ENCODE results near the gene MYPN.

MYPN gene

GRCh38 chr10:68223535-68224165 lies 114.4 kb downstream of the MYPN start:
- no peak for TF ChIP-seq CTCF (IDR thresholded peaks at IDR 0.05)
- no peak for DNase-seq (ENCODE audit: low spot score)
- Histone ChIP-seq H3K4me3 (no peak overlapping the region), H3K27ac (no peak overlapping the region)

GRCh38 chr10:68224810-68225209 lies 115.5 kb downstream of the MYPN start:
- DNase-seq (ENCODE audit: low spot score), result no peak
- H3K27ac ChIP-seq, result no peak overlapping the region
- no peak for TF ChIP-seq CTCF (IDR thresholded peaks at IDR 0.05)
- no peak overlapping the region for H3K4me3 ChIP-seq

GRCh38 chr10:68230268-68230667 lies 121.0 kb downstream of the MYPN start:
- Histone ChIP-seq H3K27ac (no peak overlapping the region), H3K4me3 (no peak overlapping the region)
- no peak for TF ChIP-seq CTCF (IDR thresholded peaks at IDR 0.05)
- no peak for DNase-seq (ENCODE audit: low spot score)

- no peak for TF ChIP-seq CTCF (IDR thresholded peaks at IDR 0.05)
- Histone ChIP-seq H3K4me3 (peak overlapping the region; percentile 90), H3K27ac (peak overlapping the region in 1 of 2 donors; percentile 68)
- DNase-seq (ENCODE audit: low spot score), result no peak
Observed at GRCh38 chr10:68231106-68231816, 122.0 kb downstream of the MYPN start.

- Histone ChIP-seq H3K4me3 (peak within 1 kb of the TSS; percentile 90), H3K27ac (peak within 1 kb of the TSS in 1 of 2 donors; percentile 68)
- DNase-seq (ENCODE audit: low spot score), result no peak
- no peak for TF ChIP-seq CTCF (IDR thresholded peaks at IDR 0.05)
Observed at GRCh38 chr10:68231817-68232251, 122.5 kb downstream of the MYPN start, which contains the start of gene ATOH7. Gene ATOH7, minus strand, starts transcription at chr10:68232113. Its CDS starts 436 bp downstream, at chr10:68231677.

- H3K4me3 ChIP-seq, result no peak overlapping the region
- no peak for TF ChIP-seq CTCF (IDR thresholded peaks at IDR 0.05)
- no peak for DNase-seq (ENCODE audit: low spot score)
- no peak overlapping the region for H3K27ac ChIP-seq
Observed at GRCh38 chr10:68233046-68233445, 123.8 kb downstream of the MYPN start.

- DNase-seq (ENCODE audit: low spot score), result no peak
- no peak for TF ChIP-seq CTCF (IDR thresholded peaks at IDR 0.05)
- H3K4me3 ChIP-seq, result no peak overlapping the region
Observed at GRCh38 chr10:68235111-68235510, 125.8 kb downstream of the MYPN start.

More at GRCh38 chr10:68235111-68235510, 125.8 kb downstream of the MYPN start:
- H3K27ac ChIP-seq, result no peak overlapping the region

All from coronary artery (tissue), 2 donors.